ENCODE results near the gene BLM.

- TF ChIP-seq CTCF (IDR thresholded peaks at IDR 0.05 in 4 of 5, conservative IDR thresholded peaks at IDR 0.05 in 1 of 5) (no peak), POLR2A (IDR thresholded peaks at IDR 0.05) (no peak)
Observed at GRCh38 chr15:90851940-90852339, 134.8 kb downstream of the BLM start.
